Stomach (tissue), 9 donors: ENCODE measurements around the gene PAMR1. TPM values are rescaled to one million over a fixed set of nuclear protein-coding genes. Genes with fewer than 3 reads are reported as not detected.
A peak's percentile ranks its signal among the peaks of the same experiment; 100 is the strongest.

Experiments used
- DNase-seq, 2 donors: peaks; one replicate each; pipeline versions ENCODE4 v3.0.0 to v3.0.0-alpha.2; 2013 to 2019
- H3K27ac ChIP-seq, 5 donors: fragments of 200-600 bp in 4 of 5; sonication (generic) in 4 of 5; one replicate each; pipeline ENCODE4 v1.5.1; 2013 to 2019; ENCODE audit warnings: mild to moderate bottlenecking in 1 of 5, moderate library complexity in 1 of 5
- H3K27me3 ChIP-seq, 3 donors: fragments of 200-600 bp; sonication (generic); one replicate each; pipeline ENCODE4 v1.5.1; 2017 to 2019; ENCODE audit warnings: mixed run types in 1 of 3
- H3K36me3 ChIP-seq, 4 donors: fragments of 200-600 bp; sonication (generic); 1 replicate in 3 of 4; 2 replicates in 1 of 4; pipeline ENCODE4 v1.5.1; 2016 to 2019
- H3K4me1 ChIP-seq, 4 donors: fragments of 200-600 bp; sonication (generic); one replicate each; pipeline ENCODE4 v1.5.1; 2016 to 2019
- H3K4me3 ChIP-seq, 4 donors: fragments of 200-600 bp; sonication (generic) in 3 of 4; one replicate each; pipeline ENCODE4 v1.5.1; 2016 to 2019; ENCODE audit warnings: mild to moderate bottlenecking in 1 of 4
- H3K9me3 ChIP-seq, 4 donors: fragments of 200-600 bp; sonication (generic); one replicate each; pipeline ENCODE4 v1.5.1; 2016 to 2019
- CTCF ChIP-seq, 7 experiments: fragments of 450-650 bp in 4 of 7; fragments of 200-600 bp in 3 of 7; sonication (generic) in 3 of 7; IDR thresholded peaks; one replicate each; pipeline ENCODE4 v1.5.1; 2016 to 2019; ENCODE audit warnings: antibody characterized with exemption in 7 of 7, control low read depth in 2 of 7, mild to moderate bottlenecking in 1 of 7
- EP300 ChIP-seq: sonication (generic); formaldehyde crosslinking; IDR thresholded peaks from one replicate; pipeline ENCODE4 v1.6.1; 2017; ENCODE audit warnings: antibody characterized with exemption
- POLR2A ChIP-seq, 4 donors: fragments of 450-650 bp; IDR thresholded peaks; one replicate each; pipeline ENCODE4 v1.6.1; 2016; ENCODE audit warnings: antibody characterized with exemption in 4 of 4, control low read depth in 2 of 4, mild to moderate bottlenecking in 1 of 4, moderate library complexity in 1 of 4
- POLR2AphosphoS5 ChIP-seq, 3 donors: sonication (generic); formaldehyde crosslinking; IDR thresholded peaks; one replicate each; pipeline ENCODE4 v1.6.1; 2016; ENCODE audit warnings: antibody characterized with exemption in 3 of 3
- WGBS, 5 donors: extraction: QIAGEN DNeasy Blood & Tissue Kit in 3 of 5; methylation state at CpG; one replicate each; pipeline versions ENCODE4 v1.1.5 to v1.1.7; 2013 to 2018; 5-methylcytosine and 5-hydroxymethylcytosine counted together
- intact Hi-C: fragments of 100-400 bp; cut with DNase I; formaldehyde crosslinking; loops from one replicate; pipeline ENCODE4 v1.15.1; 2023; ENCODE audit warnings: low total_unique reads
- polyA plus RNA-seq, 3 donors: library from polyadenylated mRNA; stranded (reverse); fragments of 200-250 nt; gene quantifications; one replicate each; pipeline ENCODE4 v1.2.3, GENCODE V29; 2013
- total RNA-seq, 5 donors: library from RNA; depleted of rRNA; stranded (reverse); fragments of >200 nt; gene quantifications; one replicate each; pipeline versions ENCODE4 v1.1.0 to v1.2.3, GENCODE V29; 2014 to 2016
- donor health status: healthy with polysubstance abuse.
- donor health status: Bipolar disorder and iron deficiency.
- donor health status: healthy.

Gene PAMR1
- total and polyA plus RNA-seq, 8 donors, result under 0.01 to 26.8 (median 0.58) TPM; not detected in 1

- H3K27me3 ChIP-seq, result peaks cover 0 to 11% (median 0%) of the 10 kb centered on the region in 3 donors
- intact Hi-C loops, result no loop called here
- no peak for DNase-seq
- no peak for TF ChIP-seq CTCF (IDR thresholded peaks at IDR 0.05)
- TF ChIP-seq POLR2A (IDR thresholded peaks at IDR 0.05), result no peak
- TF ChIP-seq POLR2AphosphoS5 (IDR thresholded peaks at IDR 0.05), result no peak
- no peak for TF ChIP-seq EP300
- no peak overlapping the region for H3K4me3 ChIP-seq
- H3K9me3 ChIP-seq, result peaks cover 0 to 12% (median 8%) of the 10 kb centered on the region in 4 donors
- no peak overlapping the region for H3K27ac ChIP-seq
- H3K4me1 ChIP-seq, result peaks cover 0 to 10% (median 2%) of the 10 kb centered on the region in 4 donors
- no peaks in the 10 kb centered on the region for H3K36me3 ChIP-seq
- whole genome bisulfite sequencing, 5 donors, result 87 to 94% (median 92%) methylated on average over 5 of the region's 5 CpGs
These were observed 45.7 kb downstream of the PAMR1 start for GRCh38 chr11:35479731-35480130.

- Histone ChIP-seq H3K4me3 (no peak overlapping the region), H3K36me3 (no peaks in the 10 kb centered on the region), H3K27ac (no peak overlapping the region), H3K4me1 (peaks cover 0 to 10% (median 2%) of the 10 kb centered on the region in 4 donors), H3K9me3 (peaks cover 0 to 12% (median 8%) of the 10 kb centered on the region in 4 donors), H3K27me3 (peaks cover 0 to 11% (median 0%) of the 10 kb centered on the region in 3 donors)
- WGBS, 5 donors, result 32 to 51% (median 43%) methylated on average over 7 of the region's 7 CpGs
- no peak for TF ChIP-seq POLR2AphosphoS5 (IDR thresholded peaks at IDR 0.05)
- TF ChIP-seq EP300, result no peak
- no peak for TF ChIP-seq CTCF (IDR thresholded peaks at IDR 0.05)
- no peak for TF ChIP-seq POLR2A (IDR thresholded peaks at IDR 0.05)
- DNase-seq, result peak; percentile 34 to 59
- intact Hi-C loops, result no loop called here
These were observed 46.8 kb downstream of the PAMR1 start for GRCh38 chr11:35478471-35479091.

- no peak for DNase-seq
- 54 to 69% (median 61%) methylated on average over 4 of the region's 4 CpGs for WGBS, 5 donors
- intact Hi-C loops, result no loop called here
These were observed 47.5 kb downstream of the PAMR1 start for GRCh38 chr11:35477901-35478300.

GRCh38 chr11:35474688-35475087, 50.7 kb downstream of the PAMR1 start:
- no peak overlapping the region for H3K4me3 ChIP-seq
- H3K36me3 ChIP-seq, result no peaks in the 10 kb centered on the region
- TF ChIP-seq POLR2A (IDR thresholded peaks at IDR 0.05), result no peak
- no peak for TF ChIP-seq POLR2AphosphoS5 (IDR thresholded peaks at IDR 0.05)
- TF ChIP-seq EP300, result no peak
- no peak for TF ChIP-seq CTCF (IDR thresholded peaks at IDR 0.05)
- H3K27ac ChIP-seq, result no peak overlapping the region
- intact Hi-C loops, result no loop called here
- H3K9me3 ChIP-seq, result no peaks in the 10 kb centered on the region
- peaks cover 0 to 10% (median 2%) of the 10 kb centered on the region in 4 donors for H3K4me1 ChIP-seq
- DNase-seq, result no peak
- peaks cover 0 to 17% (median 0%) of the 10 kb centered on the region in 3 donors for H3K27me3 ChIP-seq
- 71 to 89% (median 75%) methylated on average over 4 of the region's 4 CpGs for WGBS, 5 donors

More at GRCh38 chr11:35477901-35478300, 47.5 kb downstream of the PAMR1 start:
- Histone ChIP-seq H3K9me3 (peaks cover 0 to 10% (median 5%) of the 10 kb centered on the region in 4 donors), H3K4me3 (no peak overlapping the region), H3K27me3 (peaks cover 0 to 11% (median 0%) of the 10 kb centered on the region in 3 donors), H3K4me1 (peaks cover 0 to 10% (median 2%) of the 10 kb centered on the region in 4 donors), H3K36me3 (no peaks in the 10 kb centered on the region), H3K27ac (no peak overlapping the region)
- TF ChIP-seq EP300, result no peak
- TF ChIP-seq CTCF (IDR thresholded peaks at IDR 0.05), result no peak
- TF ChIP-seq POLR2AphosphoS5 (IDR thresholded peaks at IDR 0.05), result no peak
- no peak for TF ChIP-seq POLR2A (IDR thresholded peaks at IDR 0.05)
